K562 (cell line): Measurements from ENCODE around the gene ATF6B. TPM values are rescaled to one million over a fixed set of nuclear protein-coding genes. Genes with fewer than 3 reads are reported as not detected.

Source experiments
- ARHGAP35 ChIP-seq: fragments of 450-650 bp; IDR thresholded peaks from 2 replicates; pipeline ENCODE4 v1.6.1; 2018; ENCODE audit not compliant: partially characterized antibody
- CC2D1A ChIP-seq: fragments of 450-650 bp; IDR thresholded peaks from 2 replicates; pipeline ENCODE4 v1.6.1; 2017; ENCODE audit warnings: mild to moderate bottlenecking
- CTCF ChIP-seq, 3 experiments: IDR thresholded peaks in 2 of 3; conservative IDR thresholded peaks in 1 of 3; 2 replicates each; pipeline ENCODE4 v1.5.1; 2011 to 2012; ENCODE audit warnings: low read length in 3 of 3, mild to moderate bottlenecking in 3 of 3, control low read depth in 2 of 3, improper control_type of control experiment in 1 of 3, inconsistent platforms in 1 of 3, low read depth in 1 of 3, mixed read lengths in 1 of 3, moderate library complexity in 1 of 3; ENCODE audit not compliant: insufficient read depth in 2 of 3
- HNRNPH1 ChIP-seq: fragments of 200-400 bp; formaldehyde crosslinking; optimal IDR thresholded peaks from 2 replicates; pipeline ENCODE3; 2017; ENCODE audit warnings: low read depth, mild to moderate bottlenecking, low read length, moderate library complexity
- IRF9 ChIP-seq: fragments of 450-650 bp; IDR thresholded peaks from 2 replicates; pipeline ENCODE4 v1.6.1; 2016; ENCODE audit warnings: missing biosample characterization, missing genetic modification characterization
- KDM1A ChIP-seq, 2 experiments: fragments of 450-650 bp; IDR thresholded peaks; 2 replicates each; pipeline ENCODE4 v1.6.1; 2016; ENCODE audit warnings: mild to moderate bottlenecking in 2 of 2
- MAZ ChIP-seq, 2 experiments: fragments of 450-650 bp in 1 of 2; sonication (generic) in 1 of 2; formaldehyde crosslinking; IDR thresholded peaks in 1 of 2; conservative IDR thresholded peaks in 1 of 2; 2 replicates each; pipeline versions ENCODE4 v1.4.0 to v1.5.0; 2020; ENCODE audit warnings: mild to moderate bottlenecking in 1 of 2, missing genetic modification reagents in 1 of 2
- NONO ChIP-seq, 2 experiments: fragments of 200-400 bp in 1 of 2; fragments of 450-650 bp in 1 of 2; formaldehyde crosslinking in 1 of 2; IDR thresholded peaks; 2 replicates each; pipeline ENCODE4 v1.6.1; 2017; ENCODE audit warnings: low read depth in 2 of 2, mild to moderate bottlenecking in 2 of 2, moderate library complexity in 2 of 2, low read length in 1 of 2
- PBX2 ChIP-seq, 2 experiments: IDR thresholded peaks in 1 of 2; conservative IDR thresholded peaks in 1 of 2; 2 replicates each; pipeline ENCODE4 v1.6.1; 2016; ENCODE audit warnings: low read depth in 2 of 2, mild to moderate bottlenecking in 1 of 2, missing compliant biosample characterization in 1 of 2, missing genetic modification characterization in 1 of 2, moderate library complexity in 1 of 2
- POLR2AphosphoS5 ChIP-seq: IDR thresholded peaks from 2 replicates; pipeline ENCODE4 v1.6.1; 2011; ENCODE audit warnings: mild to moderate bottlenecking, low read depth, low read length, moderate library complexity; ENCODE audit not compliant: control insufficient read depth, insufficient read depth
- POLR3A ChIP-seq: IDR thresholded peaks from 2 replicates; pipeline ENCODE4 v1.6.1; 2011; ENCODE audit warnings: borderline replicate concordance, mild to moderate bottlenecking, moderate library complexity; ENCODE audit not compliant: insufficient read length, insufficient read depth; ENCODE audit errors: extremely low read depth
- SOX6 ChIP-seq: fragments of 450-650 bp; IDR thresholded peaks from 2 replicates; pipeline ENCODE4 v1.6.1; 2014; ENCODE audit warnings: mild to moderate bottlenecking
- ZMIZ1 ChIP-seq, 2 experiments: fragments of 150-350 bp in 1 of 2; IDR thresholded peaks; 2 replicates each; pipeline ENCODE4 v1.6.1; 2012 to 2016; ENCODE audit warnings: low read depth in 2 of 2, low read length in 2 of 2, mild to moderate bottlenecking in 1 of 2, moderate library complexity in 1 of 2
- polyA plus RNA-seq, 8 experiments: library from polyadenylated mRNA; depleted of rRNA in 4 of 8; stranded (reverse) in 5 of 8; unstranded in 3 of 8; fragments of >200 nt; fragmentation: Nextera tagmentation in 2 of 8; fragmentation: Illumina TruSeq in 1 of 8; extraction: Ambion mirVana in 2 of 8; extraction: Trizol in 1 of 8; gene quantifications; 2 replicates each; pipeline versions ENCODE4 v1.2.1 to v1.2.3, GENCODE V29; 2011 to 2014; ENCODE audit warnings: inconsistent platforms in 1 of 8, missing spikeins in 1 of 8
- total RNA-seq, 7 experiments: library from RNA; depleted of rRNA in 6 of 7; stranded (reverse); fragments of >200 nt in 6 of 7; fragmentation: Illumina TruSeq in 2 of 7; extraction: Trizol in 2 of 7; gene quantifications; 2 replicates each; pipeline versions ENCODE4 v1.2.1 to v1.2.3, GENCODE V29; 2011 to 2021; ENCODE audit warnings: low replicate concordance in 1 of 7

ATF6B gene
- total and polyA plus RNA-seq, 9 of the 15 experiments (the other 6 are each of a cell fraction or from before 2014, with no cell fraction given) = 20.7 to 131 (median 31.7) TPM

- TF ChIP-seq IRF9 (tag) (no peak), KDM1A (IDR thresholded peaks at IDR 0.05) (peak; percentile 14 to 62; a peak in 2 of 4 replicates), ARHGAP35 (no peak), HNRNPH1 (no peak), POLR2AphosphoS5 (0 out of 2 replicates have a peak, but pooled peaks have one; percentile 10), MAZ (CRISPR knock-in tag; conservative IDR thresholded peaks at IDR 0.05 in 1 of 2, IDR thresholded peaks at IDR 0.05 in 1 of 2) (peak in 1 of 2 experiments; percentile 56; a peak in 1 of 4 replicates), NONO (IDR thresholded peaks at IDR 0.05; ENCODE audit: low read depth in 2 of 2, low read length in 1 of 2) (no peak), CTCF (IDR thresholded peaks at IDR 0.05 in 2 of 3, conservative IDR thresholded peaks at IDR 0.05 in 1 of 3; ENCODE audit: insufficient read depth in 2 of 3, low read depth in 1 of 3, low read length in 3 of 3) (peak; percentile 50 to 68 (median 55)), ZMIZ1 (IDR thresholded peaks at IDR 0.05; ENCODE audit: low read depth in 2 of 2, low read length in 2 of 2) (0 out of 4 replicates have a peak, but pooled peaks of 1 of the 2 experiments have one; percentile 26), PBX2 (CRISPR knock-in tag; IDR thresholded peaks at IDR 0.05; ENCODE audit: low read depth) (no peak), PBX2 (tag; conservative IDR thresholded peaks at IDR 0.05; ENCODE audit: low read depth) (peak; percentile 69), POLR3A (no peak), SOX6 (peak; percentile 17; the same call in 1 of the 2 replicates), CC2D1A (peak; percentile 15; the same call in 1 of the 2 replicates)
These were observed 14.4 kb downstream of the ATF6B start (continued) for GRCh38 chr6:32113386-32114352.
